Endothelial cell of umbilical vein (primary cell): ENCODE data around the gene GDF11. TPM values are rescaled to one million over a fixed set of nuclear protein-coding genes. Genes with fewer than 3 reads are reported as not detected.

ENCODE experiments used
- BruUV-seq: library from RNA; stranded (reverse); fragments of 400-500 nt; replicated peaks from 2 replicates; lab custom pipeline; 2021; lab: Mats Ljungman, UMichigan
- CTCF ChIA-PET: fragments of 300-600, 350-600 bp; sonication (Branson Sonifier 250); formaldehyde crosslinking; loops from one replicate; lab custom pipeline; 2021; ENCODE audit warnings: antibody characterized with exemption, inconsistent platforms; lab: Charles Lee
- POLR2A ChIA-PET: fragments of 300-600, 350-600 bp; sonication (Branson Sonifier 250); formaldehyde crosslinking; loops from one replicate; lab custom pipeline; 2021; ENCODE audit warnings: antibody characterized with exemption, inconsistent platforms; lab: Charles Lee
- DNase-seq: peaks from one replicate; pipeline ENCODE4 v3.0.0-alpha.2; 2011; ENCODE audit warnings: low read depth, low spot score
- FAIRE-seq: peaks from 2 replicates; lab custom pipeline; 2011; peaks lifted over from hg19 to GRCh38; lab: Jason Lieb, UNC
- H2AFZ ChIP-seq: 2 replicates; pipeline ENCODE4 v1.6.0; 2012; ENCODE audit warnings: low read depth, low read length, control low read depth, inconsistent platforms
- H3K27ac ChIP-seq: 2 replicates; pipeline ENCODE4 v1.5.1; 2011; ENCODE audit warnings: low read depth, mild to moderate bottlenecking, control low read depth, low read length, moderate library complexity; ENCODE audit not compliant: insufficient read depth
- H3K27me3 ChIP-seq, 2 experiments: 2 replicates each; pipeline versions ENCODE4 v1.6.0 to v1.6.1; 2011; ENCODE audit warnings: low read length in 2 of 2, mixed read lengths in 1 of 2; ENCODE audit not compliant: control insufficient read depth in 2 of 2, insufficient read depth in 2 of 2
- H3K36me3 ChIP-seq, 2 experiments: 2 replicates in 1 of 2; 3 replicates in 1 of 2; pipeline ENCODE4 v1.5.1; 2011; ENCODE audit warnings: low read length in 2 of 2, mild to moderate bottlenecking in 1 of 2, moderate library complexity in 1 of 2; ENCODE audit not compliant: control insufficient read depth in 2 of 2, insufficient read depth in 2 of 2; ENCODE audit errors: extremely low read depth in 1 of 2
- H3K4me1 ChIP-seq: 3 replicates; pipeline ENCODE4 v1.5.1; 2011; ENCODE audit warnings: mild to moderate bottlenecking, low read length; ENCODE audit not compliant: control insufficient read depth, insufficient read depth; ENCODE audit errors: extremely low read depth
- H3K4me2 ChIP-seq: 2 replicates; pipeline ENCODE4 v1.6.1; 2011; ENCODE audit warnings: low read length, control low read depth, mixed read lengths; ENCODE audit not compliant: insufficient read depth
- H3K4me3 ChIP-seq, 3 experiments: fragments of 200-600 bp in 1 of 3; sonication (generic), shearing (Covaris generic) in 1 of 3; replicated peaks in 1 of 3; 2 replicates each; pipeline ENCODE4 v1.5.1; 2011 to 2016; ENCODE audit warnings: control low read depth in 3 of 3, low read length in 3 of 3, mild to moderate bottlenecking in 2 of 3, inconsistent platforms in 1 of 3, low read depth in 1 of 3, moderate library complexity in 1 of 3; ENCODE audit not compliant: insufficient read depth in 1 of 3
- H3K79me2 ChIP-seq: 2 replicates; pipeline ENCODE4 v1.6.0; 2012; ENCODE audit warnings: low read length, inconsistent platforms; ENCODE audit not compliant: control insufficient read depth, insufficient read depth
- H3K9ac ChIP-seq: replicated peaks from 2 replicates; pipeline ENCODE3; 2011; ENCODE audit warnings: low read length, control low read depth; ENCODE audit not compliant: insufficient read depth; ENCODE audit errors: extremely low read depth
- H3K9me1 ChIP-seq: replicated peaks from 3 replicates; pipeline ENCODE4 v1.6.0; 2011; ENCODE audit warnings: mild to moderate bottlenecking, low read length; ENCODE audit not compliant: control insufficient read depth, insufficient read depth; ENCODE audit errors: extremely low read depth
- H3K9me3 ChIP-seq: replicated peaks from 2 replicates; pipeline ENCODE4 v1.5.1; 2012; ENCODE audit warnings: low read length, inconsistent platforms; ENCODE audit not compliant: control insufficient read depth, insufficient read depth
- H4K20me1 ChIP-seq: replicated peaks from 2 replicates; pipeline ENCODE3; 2011; ENCODE audit warnings: mild to moderate bottlenecking, low read length; ENCODE audit not compliant: control insufficient read depth, insufficient read depth; ENCODE audit errors: extremely low read depth
- EZH2 ChIP-seq: IDR thresholded peaks from 2 replicates; pipeline ENCODE4 v1.6.1; 2012; ENCODE audit warnings: borderline replicate concordance, low read depth, mild to moderate bottlenecking, moderate library complexity, low read length, inconsistent platforms; ENCODE audit not compliant: severe bottlenecking
- FOS ChIP-seq: IDR thresholded peaks from 2 replicates; pipeline ENCODE4 v1.6.1; 2011; ENCODE audit warnings: mild to moderate bottlenecking, low read length, moderate library complexity, borderline replicate concordance; ENCODE audit not compliant: insufficient read depth
- GATA2 ChIP-seq: IDR thresholded peaks from 2 replicates; pipeline ENCODE4 v1.7.0; 2011; ENCODE audit warnings: low read depth, mild to moderate bottlenecking, moderate library complexity, mixed read lengths, low read length; ENCODE audit not compliant: insufficient read length, insufficient read depth
- JUN ChIP-seq: IDR thresholded peaks from 2 replicates; pipeline ENCODE4 v1.6.1; 2011; ENCODE audit warnings: borderline replicate concordance, low read depth; ENCODE audit not compliant: insufficient read length, insufficient read depth
- MAX ChIP-seq: IDR thresholded peaks from 2 replicates; pipeline ENCODE4 v1.6.1; 2011; ENCODE audit not compliant: insufficient read depth, insufficient read length
- MYC ChIP-seq: IDR thresholded peaks from one replicate; pipeline ENCODE4 v1.6.1; 2011; ENCODE audit warnings: mild to moderate bottlenecking, low read depth, low read length
- POLR2A ChIP-seq: IDR thresholded peaks from 2 replicates; pipeline ENCODE4 v1.6.1; 2012; ENCODE audit warnings: low read depth, mild to moderate bottlenecking, control low read depth, low read length
- POLR2AphosphoS5 ChIP-seq: IDR thresholded peaks from 2 replicates; pipeline ENCODE4 v1.6.1; 2012; ENCODE audit warnings: low read depth, mild to moderate bottlenecking, control low read depth, low read length, moderate library complexity; ENCODE audit not compliant: insufficient read depth
- dilution Hi-C: fragments of 300-500 bp; cut with MboI; formaldehyde crosslinking; loops from one replicate; pipeline ENCODE4 v1.15.0; 2019; ENCODE audit warnings: low sequenced_read_pairs; ENCODE audit not compliant: extremely low pct_ligation_motif_present
- intact Hi-C: fragments of 100-400 bp; cut with micrococcal nuclease; formaldehyde crosslinking; loops from one replicate; pipeline ENCODE4 v1.10.0; 2022
- polyA plus RNA-seq, 4 experiments: library from polyadenylated mRNA; depleted of rRNA in 3 of 4; stranded (reverse) in 3 of 4; unstranded in 1 of 4; fragments of >200 nt; gene quantifications; 2 replicates each; pipeline versions ENCODE4 v1.2.1 to v1.2.3, GENCODE V29; 2011 to 2012; ENCODE audit warnings: missing spikeins in 1 of 4
- total RNA-seq: library from RNA; stranded (reverse); gene quantifications from 2 replicates; pipeline ENCODE4 v1.2.3, GENCODE V29; 2021
- TF ChIP-seq, protein P1 (sequence below), 2 donors: IDR thresholded peaks; 1 replicate in 1 of 2; 2 replicates in 1 of 2; pipeline ENCODE4 v1.5.1; 2011; ENCODE audit warnings: low read length in 2 of 2, mild to moderate bottlenecking in 2 of 2, moderate library complexity in 2 of 2, control low read depth in 1 of 2, inconsistent platforms in 1 of 2, low read depth in 1 of 2; ENCODE audit not compliant: insufficient read depth in 1 of 2; ENCODE audit errors: extremely low read depth in 1 of 2

The GDF11 gene
- total and polyA plus RNA-seq, 2 donors (not counting 3 experiments of a cell fraction or from before 2014, with no cell fraction given) = 10.0 to 18.7 TPM

DNA sequence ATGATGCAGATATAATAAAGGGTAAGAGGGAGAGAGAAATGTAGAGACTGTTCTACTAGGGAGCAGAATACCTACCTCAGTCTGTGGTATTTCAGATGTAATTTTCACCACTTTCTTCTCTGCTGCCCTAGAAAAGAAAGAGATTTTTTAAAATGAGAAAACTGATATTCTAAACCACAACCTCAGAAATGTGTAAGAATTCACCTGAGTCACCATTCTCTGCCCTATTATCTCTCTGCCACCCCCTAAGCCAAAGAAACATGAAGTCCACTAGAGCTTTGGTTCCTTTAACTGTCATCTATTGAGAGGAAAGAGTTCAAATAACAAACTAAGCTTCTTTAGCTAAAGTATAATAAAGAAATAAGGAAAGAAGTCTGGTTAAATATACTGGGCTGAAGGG, 53.0 kb downstream of the GDF11 start:
- no peak overlapping the region for H3K9ac ChIP-seq
- H3K4me2 ChIP-seq = no peak overlapping the region
- H3K9me3 ChIP-seq = no peaks in the 10 kb centered on the region
- ChIA-PET CTCF (interaction anchor here (2.4 to 4.3 kb wide), 2 partner anchors 16 to 57 kb away, joined by 7 to 56 read pairs; no protein-coding TSS in a partner anchor), POLR2A (no interaction called here)
- H3K27ac ChIP-seq = no peak overlapping the region
- no peak overlapping the region for H2AFZ ChIP-seq
- H3K9me1 ChIP-seq = no peaks in the 10 kb centered on the region
- H3K4me3 ChIP-seq = no peak overlapping the region
- DNase-seq (no peak), FAIRE-seq (no peak)
- H3K4me1 ChIP-seq = no peaks in the 10 kb centered on the region
- peaks cover 13% of the 10 kb centered on the region for H3K79me2 ChIP-seq
- peaks cover 14 to 16% of the 10 kb centered on the region in 2 experiments for H3K36me3 ChIP-seq
- BruUV-seq = no TSS peak
- H3K27me3 ChIP-seq = no peaks in the 10 kb centered on the region
- no peaks in the 10 kb centered on the region for H4K20me1 ChIP-seq
- no peak for TF ChIP-seq POLR2A
- no peak for TF ChIP-seq FOS
- TF ChIP-seq POLR2AphosphoS5 = no peak
- no peak for TF ChIP-seq JUN
- no peak for TF ChIP-seq MAX
- no peak for TF ChIP-seq EZH2
- TF ChIP-seq GATA2 = no peak
- TF ChIP-seq, protein P1, sequence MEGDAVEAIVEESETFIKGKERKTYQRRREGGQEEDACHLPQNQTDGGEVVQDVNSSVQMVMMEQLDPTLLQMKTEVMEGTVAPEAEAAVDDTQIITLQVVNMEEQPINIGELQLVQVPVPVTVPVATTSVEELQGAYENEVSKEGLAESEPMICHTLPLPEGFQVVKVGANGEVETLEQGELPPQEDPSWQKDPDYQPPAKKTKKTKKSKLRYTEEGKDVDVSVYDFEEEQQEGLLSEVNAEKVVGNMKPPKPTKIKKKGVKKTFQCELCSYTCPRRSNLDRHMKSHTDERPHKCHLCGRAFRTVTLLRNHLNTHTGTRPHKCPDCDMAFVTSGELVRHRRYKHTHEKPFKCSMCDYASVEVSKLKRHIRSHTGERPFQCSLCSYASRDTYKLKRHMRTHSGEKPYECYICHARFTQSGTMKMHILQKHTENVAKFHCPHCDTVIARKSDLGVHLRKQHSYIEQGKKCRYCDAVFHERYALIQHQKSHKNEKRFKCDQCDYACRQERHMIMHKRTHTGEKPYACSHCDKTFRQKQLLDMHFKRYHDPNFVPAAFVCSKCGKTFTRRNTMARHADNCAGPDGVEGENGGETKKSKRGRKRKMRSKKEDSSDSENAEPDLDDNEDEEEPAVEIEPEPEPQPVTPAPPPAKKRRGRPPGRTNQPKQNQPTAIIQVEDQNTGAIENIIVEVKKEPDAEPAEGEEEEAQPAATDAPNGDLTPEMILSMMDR (IDR thresholded peaks at IDR 0.05; ENCODE audit: extremely low read depth in 1 of 2, insufficient read depth in 1 of 2, low read depth in 1 of 2, low read length in 2 of 2) = no peak
- TF ChIP-seq MYC = no peak
- intact Hi-C loops = no loop called here
- dilution Hi-C loops = no loop called here
